Measurements from ENCODE around the gene PRDM16.

PRDM16 gene

GRCh38 chr1:3429766-3430165, 360.8 kb downstream of the PRDM16 start:
- no peak for DNase-seq

GRCh38 chr1:3430406-3430805, 361.4 kb downstream of the PRDM16 start:
- no peak for DNase-seq

- no peak for DNase-seq
Measured at GRCh38 chr1:3430820-3431219, 361.8 kb downstream of the PRDM16 start.

- DNase-seq, result no peak
Measured at GRCh38 chr1:3431266-3431665, 362.3 kb downstream of the PRDM16 start.

GRCh38 chr1:3431686-3432085, 362.7 kb downstream of the PRDM16 start:
- no peak for DNase-seq

- no peak for DNase-seq
Measured at GRCh38 chr1:3432306-3432705, 363.3 kb downstream of the PRDM16 start.

- no peak for DNase-seq
Measured at GRCh38 chr1:3433076-3433475, 364.1 kb downstream of the PRDM16 start.

GRCh38 chr1:3433596-3434320, 364.8 kb downstream of the PRDM16 start:
- no peak for DNase-seq

- no peak for DNase-seq
Measured at GRCh38 chr1:3434406-3435110, 365.6 kb downstream of the PRDM16 start.

GRCh38 chr1:3435666-3436065, 366.7 kb downstream of the PRDM16 start:
- DNase-seq, result no peak

- no peak for DNase-seq
Measured at GRCh38 chr1:3436451-3436850, 367.4 kb downstream of the PRDM16 start.

- no peak for DNase-seq
Measured at GRCh38 chr1:3436901-3437300, 367.9 kb downstream of the PRDM16 start.

GRCh38 chr1:3438661-3439180, 369.7 kb downstream of the PRDM16 start:
- DNase-seq, result no peak

GRCh38 chr1:3439346-3440299, 370.6 kb downstream of the PRDM16 start:
- no peak for DNase-seq

GRCh38 chr1:3440300-3440681, 371.3 kb downstream of the PRDM16 start:
- DNase-seq, result no peak

GRCh38 chr1:3440711-3441409, 371.9 kb downstream of the PRDM16 start:
- DNase-seq, result no peak

GRCh38 chr1:3441410-3441847, 372.4 kb downstream of the PRDM16 start:
- DNase-seq, result no peak

- DNase-seq, result no peak
Measured at GRCh38 chr1:3441880-3442279, 372.9 kb downstream of the PRDM16 start.

- no peak for DNase-seq
Measured at GRCh38 chr1:3442331-3442730, 373.3 kb downstream of the PRDM16 start.

- DNase-seq, result no peak
Measured at GRCh38 chr1:3442901-3443300, 373.9 kb downstream of the PRDM16 start.

- no peak for DNase-seq
Measured at GRCh38 chr1:3443807-3444206, 374.8 kb downstream of the PRDM16 start.

- no peak for DNase-seq
Measured at GRCh38 chr1:3444298-3444697, 375.3 kb downstream of the PRDM16 start.

- DNase-seq, result no peak
Measured at GRCh38 chr1:3444736-3445135, 375.7 kb downstream of the PRDM16 start.
